WTC11 (cell line): ENCODE data around the gene CCDC30. TPM values are rescaled to one million over a fixed set of nuclear protein-coding genes. Genes with fewer than 3 reads are reported as not detected.

ENCODE experiments used
- ATAC-seq: fragments of 200-7000 bp; cut with Tn5 transposase; 2 replicates; pipeline ENCODE4 v1.10.0; 2021; ENCODE audit warnings: mild to moderate bottlenecking, moderate library complexity
- CTCF ChIA-PET: fragments of 300-600 bp; sonication (Branson Sonifier 250); formaldehyde crosslinking; loops from one replicate; lab custom pipeline; 2021; ENCODE audit warnings: antibody characterized with exemption; lab: Charles Lee
- POLR2A ChIA-PET: fragments of 350-600 bp; sonication (Branson Sonifier 250); formaldehyde crosslinking; loops from one replicate; lab custom pipeline; 2021; ENCODE audit warnings: antibody characterized with exemption; lab: Charles Lee
- DNase-seq: peaks from one replicate; pipeline ENCODE4 v3.0.0; 2021; ENCODE audit warnings: low spot score
- H3K27ac Mint-ChIP-seq: 2 replicates; pipeline ENCODE4 v1.8.0; 2021; ENCODE audit warnings: mixed read lengths
- H3K27me3 Mint-ChIP-seq: 2 replicates; pipeline ENCODE4 v1.8.0; 2021; ENCODE audit warnings: low read depth, mild to moderate bottlenecking, moderate library complexity, mixed read lengths
- H3K36me3 Mint-ChIP-seq: 2 replicates; pipeline ENCODE4 v1.8.0; 2021; ENCODE audit warnings: mixed read lengths
- H3K4me1 Mint-ChIP-seq: 2 replicates; pipeline ENCODE4 v1.8.0; 2022; ENCODE audit warnings: mixed read lengths
- H3K4me3 Mint-ChIP-seq: 2 replicates; pipeline ENCODE4 v1.8.0; 2021; ENCODE audit warnings: mild to moderate bottlenecking, moderate library complexity, mixed read lengths
- H3K9me3 Mint-ChIP-seq: 2 replicates; pipeline ENCODE4 v1.8.0; 2021; ENCODE audit warnings: mixed read lengths
- ATF3 ChIP-seq: sonication (generic); formaldehyde crosslinking; conservative IDR thresholded peaks from 2 replicates; pipeline ENCODE4 v1.8.1; 2022; ENCODE audit warnings: mild to moderate bottlenecking, missing genetic modification reagents
- ATF6 ChIP-seq: sonication (generic); formaldehyde crosslinking; IDR thresholded peaks from 2 replicates; pipeline ENCODE4 v1.8.1; 2023; ENCODE audit warnings: mild to moderate bottlenecking, missing genetic modification reagents
- CBFB ChIP-seq: sonication (generic); formaldehyde crosslinking; IDR thresholded peaks from 2 replicates; pipeline ENCODE4 v1.8.1; 2022; ENCODE audit warnings: mild to moderate bottlenecking, low read depth, missing genetic modification reagents
- ETV6 ChIP-seq: sonication (generic); formaldehyde crosslinking; IDR thresholded peaks from 2 replicates; pipeline ENCODE4 v1.8.1; 2022; ENCODE audit warnings: mild to moderate bottlenecking, missing genetic modification reagents
- MYBL2 ChIP-seq: sonication (generic); formaldehyde crosslinking; IDR thresholded peaks from 2 replicates; pipeline ENCODE4 v1.8.1; 2023; ENCODE audit warnings: mild to moderate bottlenecking, moderate library complexity, missing genetic modification reagents
- NR1H2 ChIP-seq: sonication (generic); formaldehyde crosslinking; IDR thresholded peaks from 2 replicates; pipeline ENCODE4 v1.9.0; 2021; ENCODE audit warnings: mild to moderate bottlenecking, moderate library complexity, missing genetic modification reagents
- NR2C2 ChIP-seq: sonication (generic); formaldehyde crosslinking; IDR thresholded peaks from 2 replicates; pipeline ENCODE4 v1.8.0; 2022; ENCODE audit warnings: mild to moderate bottlenecking, missing genetic modification reagents
- PRRX2 ChIP-seq: fragments of 250-450 bp; sonication (Bioruptor Pico); IDR thresholded peaks from 2 replicates; pipeline ENCODE4 v1.8.0; 2021; ENCODE audit warnings: mild to moderate bottlenecking
- TEAD4 ChIP-seq: sonication (generic); formaldehyde crosslinking; IDR thresholded peaks from 2 replicates; pipeline ENCODE4 v1.8.0; 2022; ENCODE audit warnings: mild to moderate bottlenecking, missing genetic modification reagents
- ZBTB43 ChIP-seq: sonication (generic); formaldehyde crosslinking; IDR thresholded peaks from 2 replicates; pipeline ENCODE4 v1.8.1; 2023; ENCODE audit warnings: mild to moderate bottlenecking, missing genetic modification reagents
- ZMAT4 ChIP-seq: fragments of 250-450 bp; sonication (Bioruptor Pico); IDR thresholded peaks from 2 replicates; pipeline ENCODE4 v1.9.0; 2021; ENCODE audit warnings: mild to moderate bottlenecking
- ZNF671 ChIP-seq: fragments of 250-450 bp; sonication (Bioruptor Pico); IDR thresholded peaks from 2 replicates; pipeline ENCODE4 v1.8.0; 2021; ENCODE audit warnings: mild to moderate bottlenecking
- total RNA-seq: library from RNA; stranded (reverse); gene quantifications from 3 replicates; pipeline ENCODE4 v1.2.3, GENCODE V29; 2021
- TF ChIP-seq, protein P1 (sequence below): fragments of 200-600 bp; IDR thresholded peaks from 2 replicates; pipeline ENCODE4 v1.8.0; 2022; ENCODE audit warnings: antibody characterized with exemption
- TF ChIP-seq, protein P2 (sequence below): sonication (generic); formaldehyde crosslinking; IDR thresholded peaks from 2 replicates; pipeline ENCODE4 v1.8.1; 2023; ENCODE audit warnings: mild to moderate bottlenecking, missing genetic modification reagents, moderate library complexity
- TF ChIP-seq, protein P3 (sequence below): sonication (generic); formaldehyde crosslinking; IDR thresholded peaks from 2 replicates; pipeline ENCODE4 v1.8.1; 2023; ENCODE audit warnings: mild to moderate bottlenecking, missing genetic modification reagents, moderate library complexity
- TF ChIP-seq, protein P4 (sequence below): sonication (generic); formaldehyde crosslinking; IDR thresholded peaks from 2 replicates; pipeline ENCODE4 v1.8.0; 2023; ENCODE audit warnings: missing genetic modification reagents
- TF ChIP-seq, protein P5 (sequence below): fragments of 250-450 bp; sonication (Bioruptor Pico); IDR thresholded peaks from 2 replicates; pipeline ENCODE4 v1.8.0; 2021; ENCODE audit warnings: mild to moderate bottlenecking

Gene CCDC30
- total RNA-seq, 1 experiment from 2014 or later = 0.92 TPM

DNA sequence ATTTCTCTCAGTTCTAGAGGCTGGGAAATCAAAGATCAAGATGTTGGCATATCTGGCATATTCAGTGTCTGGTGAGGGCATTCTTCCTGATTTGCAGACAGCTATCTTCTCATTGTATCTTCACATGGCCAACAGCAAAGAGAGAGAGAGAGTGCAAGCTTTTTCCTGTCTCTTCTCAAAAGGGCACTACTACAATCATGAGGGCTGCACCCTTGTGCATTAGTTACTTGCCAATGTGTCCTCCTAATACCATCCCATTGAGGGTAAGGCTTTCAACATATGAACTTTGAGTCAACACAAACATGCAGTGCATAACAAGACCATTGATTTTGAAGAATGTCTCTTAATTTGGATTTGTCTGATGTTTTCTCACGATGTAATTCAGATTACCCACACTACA, 78.0 kb downstream of the CCDC30 start (continued):
- TF ChIP-seq, protein P1, sequence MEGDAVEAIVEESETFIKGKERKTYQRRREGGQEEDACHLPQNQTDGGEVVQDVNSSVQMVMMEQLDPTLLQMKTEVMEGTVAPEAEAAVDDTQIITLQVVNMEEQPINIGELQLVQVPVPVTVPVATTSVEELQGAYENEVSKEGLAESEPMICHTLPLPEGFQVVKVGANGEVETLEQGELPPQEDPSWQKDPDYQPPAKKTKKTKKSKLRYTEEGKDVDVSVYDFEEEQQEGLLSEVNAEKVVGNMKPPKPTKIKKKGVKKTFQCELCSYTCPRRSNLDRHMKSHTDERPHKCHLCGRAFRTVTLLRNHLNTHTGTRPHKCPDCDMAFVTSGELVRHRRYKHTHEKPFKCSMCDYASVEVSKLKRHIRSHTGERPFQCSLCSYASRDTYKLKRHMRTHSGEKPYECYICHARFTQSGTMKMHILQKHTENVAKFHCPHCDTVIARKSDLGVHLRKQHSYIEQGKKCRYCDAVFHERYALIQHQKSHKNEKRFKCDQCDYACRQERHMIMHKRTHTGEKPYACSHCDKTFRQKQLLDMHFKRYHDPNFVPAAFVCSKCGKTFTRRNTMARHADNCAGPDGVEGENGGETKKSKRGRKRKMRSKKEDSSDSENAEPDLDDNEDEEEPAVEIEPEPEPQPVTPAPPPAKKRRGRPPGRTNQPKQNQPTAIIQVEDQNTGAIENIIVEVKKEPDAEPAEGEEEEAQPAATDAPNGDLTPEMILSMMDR = no peak
- TF ChIP-seq ATF6 (CRISPR knock-in tag) (no peak), ZNF671 (no peak)
- TF ChIP-seq, protein P2, sequence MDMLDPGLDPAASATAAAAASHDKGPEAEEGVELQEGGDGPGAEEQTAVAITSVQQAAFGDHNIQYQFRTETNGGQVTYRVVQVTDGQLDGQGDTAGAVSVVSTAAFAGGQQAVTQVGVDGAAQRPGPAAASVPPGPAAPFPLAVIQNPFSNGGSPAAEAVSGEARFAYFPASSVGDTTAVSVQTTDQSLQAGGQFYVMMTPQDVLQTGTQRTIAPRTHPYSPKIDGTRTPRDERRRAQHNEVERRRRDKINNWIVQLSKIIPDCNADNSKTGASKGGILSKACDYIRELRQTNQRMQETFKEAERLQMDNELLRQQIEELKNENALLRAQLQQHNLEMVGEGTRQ = no peak

- Mint-ChIP-seq H3K9me3 (no peaks in the 10 kb centered on the region), H3K27ac (no peak overlapping the region), H3K36me3 (no peaks in the 10 kb centered on the region), H3K27me3 (peaks cover 4% of the 10 kb centered on the region; the same call in 1 of the 2 replicates), H3K4me3 (no peak overlapping the region), H3K4me1 (peaks cover 3% of the 10 kb centered on the region; the same call in 1 of the 2 replicates)
- POLR2A ChIA-PET = no interaction called here
- CTCF ChIA-PET = no interaction called here
- TF ChIP-seq ATF3 (CRISPR knock-in tag) (no peak), NR1H2 (no peak), NR2C2 (CRISPR knock-in tag) (no peak), PRRX2 (CRISPR knock-in tag) (no peak), ZMAT4 (CRISPR knock-in tag) (no peak), CBFB (CRISPR knock-in tag) (no peak), ETV6 (CRISPR knock-in tag) (no peak), MYBL2 (CRISPR knock-in tag) (no peak), TEAD4 (no peak), ZBTB43 (no peak)
- TF ChIP-seq, protein P3, sequence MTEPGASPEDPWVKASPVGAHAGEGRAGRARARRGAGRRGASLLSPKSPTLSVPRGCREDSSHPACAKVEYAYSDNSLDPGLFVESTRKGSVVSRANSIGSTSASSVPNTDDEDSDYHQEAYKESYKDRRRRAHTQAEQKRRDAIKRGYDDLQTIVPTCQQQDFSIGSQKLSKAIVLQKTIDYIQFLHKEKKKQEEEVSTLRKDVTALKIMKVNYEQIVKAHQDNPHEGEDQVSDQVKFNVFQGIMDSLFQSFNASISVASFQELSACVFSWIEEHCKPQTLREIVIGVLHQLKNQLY (CRISPR knock-in tag) = no peak
- TF ChIP-seq, protein P4, sequence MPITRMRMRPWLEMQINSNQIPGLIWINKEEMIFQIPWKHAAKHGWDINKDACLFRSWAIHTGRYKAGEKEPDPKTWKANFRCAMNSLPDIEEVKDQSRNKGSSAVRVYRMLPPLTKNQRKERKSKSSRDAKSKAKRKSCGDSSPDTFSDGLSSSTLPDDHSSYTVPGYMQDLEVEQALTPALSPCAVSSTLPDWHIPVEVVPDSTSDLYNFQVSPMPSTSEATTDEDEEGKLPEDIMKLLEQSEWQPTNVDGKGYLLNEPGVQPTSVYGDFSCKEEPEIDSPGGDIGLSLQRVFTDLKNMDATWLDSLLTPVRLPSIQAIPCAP = no peak
- TF ChIP-seq, protein P5, sequence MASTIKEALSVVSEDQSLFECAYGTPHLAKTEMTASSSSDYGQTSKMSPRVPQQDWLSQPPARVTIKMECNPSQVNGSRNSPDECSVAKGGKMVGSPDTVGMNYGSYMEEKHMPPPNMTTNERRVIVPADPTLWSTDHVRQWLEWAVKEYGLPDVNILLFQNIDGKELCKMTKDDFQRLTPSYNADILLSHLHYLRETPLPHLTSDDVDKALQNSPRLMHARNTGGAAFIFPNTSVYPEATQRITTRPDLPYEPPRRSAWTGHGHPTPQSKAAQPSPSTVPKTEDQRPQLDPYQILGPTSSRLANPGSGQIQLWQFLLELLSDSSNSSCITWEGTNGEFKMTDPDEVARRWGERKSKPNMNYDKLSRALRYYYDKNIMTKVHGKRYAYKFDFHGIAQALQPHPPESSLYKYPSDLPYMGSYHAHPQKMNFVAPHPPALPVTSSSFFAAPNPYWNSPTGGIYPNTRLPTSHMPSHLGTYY = no peak
- DNase-seq (no peak), ATAC-seq (no peak)
These were observed 88.1 kb downstream of the CCDC30 start for GRCh38 chr1:42551180-42551579.
